ENCODE results near the gene NEK6.

NEK6 gene

DNA sequence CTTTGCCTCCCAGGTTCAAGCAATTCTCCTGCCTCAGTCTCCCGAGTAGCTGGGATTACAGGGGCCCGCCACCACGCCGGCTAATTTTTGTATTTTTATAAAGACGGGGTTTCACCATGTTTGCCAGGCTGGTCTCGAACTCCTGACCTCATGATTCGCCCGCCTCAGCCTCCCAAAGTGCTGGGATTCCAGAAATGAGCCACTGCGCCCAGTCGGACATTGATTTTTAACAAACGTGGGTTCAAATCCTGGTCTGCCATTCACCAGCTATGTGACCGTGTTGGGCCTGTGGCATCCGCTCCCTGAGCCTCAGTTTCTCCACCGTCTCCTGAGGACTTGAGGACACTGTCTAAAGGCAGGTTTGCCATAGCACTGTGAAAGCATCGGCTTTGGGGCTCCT is 41.8 kb upstream of the NEK6 start:
- no peak overlapping the region for H3K27ac ChIP-seq (ENCODE audit: low read length)
- no peaks in the 10 kb centered on the region for H3K27me3 ChIP-seq (ENCODE audit: control insufficient read depth, insufficient read depth, low read length)
- no peaks in the 10 kb centered on the region for H3K36me3 ChIP-seq (ENCODE audit: control insufficient read depth, insufficient read depth, low read length)
- WGBS (ENCODE audit: insufficient coverage, insufficient read length) = no CpG with 5 or more reads among the region's 15 CpGs
- no peak for DNase-seq (ENCODE audit: low read depth, low spot score)
- no peak overlapping the region for H3K4me3 ChIP-seq (ENCODE audit: low read length)
- H3K9me3 ChIP-seq (ENCODE audit: control insufficient read depth, insufficient read depth, low read length) = no peaks in the 10 kb centered on the region
- H3K4me1 ChIP-seq (ENCODE audit: control insufficient read depth, insufficient read depth, low read length) = no peaks in the 10 kb centered on the region

GRCh38 chr9:124216474-124217176 is 41.1 kb upstream of the NEK6 start:
- H3K9me3 ChIP-seq (ENCODE audit: control insufficient read depth, insufficient read depth, low read length) = no peaks in the 10 kb centered on the region
- H3K4me1 ChIP-seq (ENCODE audit: control insufficient read depth, insufficient read depth, low read length) = no peaks in the 10 kb centered on the region
- no peak overlapping the region for H3K4me3 ChIP-seq (ENCODE audit: low read length)
- H3K27me3 ChIP-seq (ENCODE audit: control insufficient read depth, insufficient read depth, low read length) = no peaks in the 10 kb centered on the region
- H3K27ac ChIP-seq (ENCODE audit: low read length) = no peak overlapping the region
- WGBS (ENCODE audit: insufficient coverage, insufficient read length) = no CpG with 5 or more reads among the region's 9 CpGs
- H3K36me3 ChIP-seq (ENCODE audit: control insufficient read depth, insufficient read depth, low read length) = no peaks in the 10 kb centered on the region
- DNase-seq (ENCODE audit: low read depth, low spot score) = no peak

- no peak for DNase-seq (ENCODE audit: low read depth, low spot score)
- no CpG with 5 or more reads among the region's 8 CpGs for WGBS (ENCODE audit: insufficient coverage, insufficient read length)
- Histone ChIP-seq H3K4me1 (ENCODE audit: control insufficient read depth, insufficient read depth, low read length) (no peaks in the 10 kb centered on the region), H3K27ac (ENCODE audit: low read length) (no peak overlapping the region), H3K27me3 (ENCODE audit: control insufficient read depth, insufficient read depth, low read length) (no peaks in the 10 kb centered on the region), H3K9me3 (ENCODE audit: control insufficient read depth, insufficient read depth, low read length) (no peaks in the 10 kb centered on the region), H3K4me3 (ENCODE audit: low read length) (no peak overlapping the region), H3K36me3 (ENCODE audit: control insufficient read depth, insufficient read depth, low read length) (no peaks in the 10 kb centered on the region)
Observed at GRCh38 chr9:124217836-124218437, 39.8 kb upstream of the NEK6 start.

GRCh38 chr9:124218438-124218982 is 39.2 kb upstream of the NEK6 start:
- no peaks in the 10 kb centered on the region for H3K4me1 ChIP-seq (ENCODE audit: control insufficient read depth, insufficient read depth, low read length)
- no peaks in the 10 kb centered on the region for H3K36me3 ChIP-seq (ENCODE audit: control insufficient read depth, insufficient read depth, low read length)
- no peaks in the 10 kb centered on the region for H3K9me3 ChIP-seq (ENCODE audit: control insufficient read depth, insufficient read depth, low read length)
- H3K4me3 ChIP-seq (ENCODE audit: low read length) = no peak overlapping the region
- H3K27ac ChIP-seq (ENCODE audit: low read length) = no peak overlapping the region
- no CpG with 5 or more reads among the region's 10 CpGs for WGBS (ENCODE audit: insufficient coverage, insufficient read length)
- H3K27me3 ChIP-seq (ENCODE audit: control insufficient read depth, insufficient read depth, low read length) = no peaks in the 10 kb centered on the region
- DNase-seq (ENCODE audit: low read depth, low spot score) = no peak

GRCh38 chr9:124218987-124219461 is 38.7 kb upstream of the NEK6 start:
- H3K27me3 ChIP-seq (ENCODE audit: control insufficient read depth, insufficient read depth, low read length) = no peaks in the 10 kb centered on the region
- H3K36me3 ChIP-seq (ENCODE audit: control insufficient read depth, insufficient read depth, low read length) = no peaks in the 10 kb centered on the region
- no peak for DNase-seq (ENCODE audit: low read depth, low spot score)
- H3K27ac ChIP-seq (ENCODE audit: low read length) = no peak overlapping the region
- H3K4me1 ChIP-seq (ENCODE audit: control insufficient read depth, insufficient read depth, low read length) = no peaks in the 10 kb centered on the region
- H3K4me3 ChIP-seq (ENCODE audit: low read length) = no peak overlapping the region
- no CpG with 5 or more reads among the region's 2 CpGs for WGBS (ENCODE audit: insufficient coverage, insufficient read length)
- no peaks in the 10 kb centered on the region for H3K9me3 ChIP-seq (ENCODE audit: control insufficient read depth, insufficient read depth, low read length)

DNA sequence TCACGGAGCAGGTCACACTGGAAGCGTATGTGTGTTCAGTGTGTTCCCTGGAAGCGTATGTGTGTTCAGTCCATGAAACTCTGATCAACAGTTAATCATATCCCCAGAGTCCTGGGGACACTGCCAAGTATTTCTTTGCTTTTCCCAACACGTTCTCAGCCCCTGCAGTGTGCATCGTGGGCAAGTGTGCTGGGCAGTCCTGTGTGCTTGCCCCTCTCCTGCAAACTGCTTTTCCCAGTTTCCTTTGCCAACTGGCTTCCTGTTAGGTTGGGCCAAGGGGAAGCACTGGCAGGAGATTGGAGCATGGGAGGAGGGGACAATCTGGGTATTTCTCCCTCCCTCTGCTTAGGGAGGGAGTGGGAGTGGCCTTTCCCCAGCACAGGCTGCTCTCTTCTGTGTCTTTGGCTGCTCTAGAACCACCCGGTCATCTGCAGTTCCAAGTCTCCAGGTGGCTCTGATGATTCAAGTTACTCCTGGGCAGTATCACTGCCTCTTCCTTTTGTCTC is 36.8 kb upstream of the NEK6 start:
- WGBS (ENCODE audit: insufficient coverage, insufficient read length) = no CpG with 5 or more reads among the region's 6 CpGs

DNA sequence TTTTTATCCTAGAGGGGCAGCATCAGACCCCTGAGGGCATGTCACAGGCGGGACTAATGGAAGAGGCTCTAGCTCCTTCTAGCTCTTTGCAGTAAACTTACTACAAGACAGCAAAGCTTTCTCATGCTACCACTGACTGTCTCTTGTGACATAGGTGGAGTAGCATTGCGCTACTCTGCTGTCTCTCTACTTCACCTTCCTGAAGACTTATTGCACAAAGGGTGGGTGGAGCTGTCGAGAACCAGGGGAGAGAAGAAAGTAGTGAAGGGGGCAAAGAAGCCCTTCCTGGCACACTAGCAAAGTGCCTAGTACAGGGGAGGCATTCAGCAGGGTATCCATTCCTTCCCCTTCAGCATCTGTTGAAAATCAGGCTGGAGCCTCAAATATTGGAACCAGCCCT is 36.1 kb upstream of the NEK6 start:
- no peaks in the 10 kb centered on the region for H3K4me1 ChIP-seq (ENCODE audit: control insufficient read depth, insufficient read depth, low read length)
- H3K9me3 ChIP-seq (ENCODE audit: control insufficient read depth, insufficient read depth, low read length) = no peaks in the 10 kb centered on the region
- no peak overlapping the region for H3K4me3 ChIP-seq (ENCODE audit: low read length)
- no CpG with 5 or more reads among the region's 3 CpGs for WGBS (ENCODE audit: insufficient coverage, insufficient read length)
- no peaks in the 10 kb centered on the region for H3K36me3 ChIP-seq (ENCODE audit: control insufficient read depth, insufficient read depth, low read length)
- H3K27me3 ChIP-seq (ENCODE audit: control insufficient read depth, insufficient read depth, low read length) = no peaks in the 10 kb centered on the region
- DNase-seq (ENCODE audit: low read depth, low spot score) = no peak
- H3K27ac ChIP-seq (ENCODE audit: low read length) = no peak overlapping the region

More for the DNA sequence above, 36.8 kb upstream of the NEK6 start:
- no peaks in the 10 kb centered on the region for H3K27me3 ChIP-seq (ENCODE audit: control insufficient read depth, insufficient read depth, low read length)
- no peak overlapping the region for H3K27ac ChIP-seq (ENCODE audit: low read length)
- no peak for DNase-seq (ENCODE audit: low read depth, low spot score)
- H3K9me3 ChIP-seq (ENCODE audit: control insufficient read depth, insufficient read depth, low read length) = no peaks in the 10 kb centered on the region
- H3K36me3 ChIP-seq (ENCODE audit: control insufficient read depth, insufficient read depth, low read length) = no peaks in the 10 kb centered on the region
- H3K4me1 ChIP-seq (ENCODE audit: control insufficient read depth, insufficient read depth, low read length) = no peaks in the 10 kb centered on the region
- H3K4me3 ChIP-seq (ENCODE audit: low read length) = no peak overlapping the region

GRCh38 chr9:124222109-124222508 is 35.6 kb upstream of the NEK6 start:
- Histone ChIP-seq H3K36me3 (ENCODE audit: control insufficient read depth, insufficient read depth, low read length) (no peaks in the 10 kb centered on the region), H3K27me3 (ENCODE audit: control insufficient read depth, insufficient read depth, low read length) (no peaks in the 10 kb centered on the region), H3K4me1 (ENCODE audit: control insufficient read depth, insufficient read depth, low read length) (no peaks in the 10 kb centered on the region), H3K9me3 (ENCODE audit: control insufficient read depth, insufficient read depth, low read length) (no peaks in the 10 kb centered on the region), H3K4me3 (ENCODE audit: low read length) (no peak overlapping the region), H3K27ac (ENCODE audit: low read length) (no peak overlapping the region)
- WGBS (ENCODE audit: insufficient coverage, insufficient read length) = no CpG with 5 or more reads among the region's 4 CpGs
- no peak for DNase-seq (ENCODE audit: low read depth, low spot score)

- H3K4me3 ChIP-seq (ENCODE audit: low read length) = no peak overlapping the region
- H3K4me1 ChIP-seq (ENCODE audit: control insufficient read depth, insufficient read depth, low read length) = no peaks in the 10 kb centered on the region
- no peaks in the 10 kb centered on the region for H3K36me3 ChIP-seq (ENCODE audit: control insufficient read depth, insufficient read depth, low read length)
- DNase-seq (ENCODE audit: low read depth, low spot score) = no peak
- H3K27ac ChIP-seq (ENCODE audit: low read length) = no peak overlapping the region
- no CpG with 5 or more reads among the region's 10 CpGs for WGBS (ENCODE audit: insufficient coverage, insufficient read length)
- no peaks in the 10 kb centered on the region for H3K27me3 ChIP-seq (ENCODE audit: control insufficient read depth, insufficient read depth, low read length)
- no peaks in the 10 kb centered on the region for H3K9me3 ChIP-seq (ENCODE audit: control insufficient read depth, insufficient read depth, low read length)
Observed at GRCh38 chr9:124222918-124223720, 34.6 kb upstream of the NEK6 start.

- Histone ChIP-seq H3K27ac (ENCODE audit: low read length) (no peak overlapping the region), H3K9me3 (ENCODE audit: control insufficient read depth, insufficient read depth, low read length) (no peaks in the 10 kb centered on the region), H3K4me1 (ENCODE audit: control insufficient read depth, insufficient read depth, low read length) (no peaks in the 10 kb centered on the region), H3K4me3 (ENCODE audit: low read length) (no peak overlapping the region), H3K27me3 (ENCODE audit: control insufficient read depth, insufficient read depth, low read length) (no peaks in the 10 kb centered on the region), H3K36me3 (ENCODE audit: control insufficient read depth, insufficient read depth, low read length) (no peaks in the 10 kb centered on the region)
- DNase-seq (ENCODE audit: low read depth, low spot score) = no peak
Observed at GRCh38 chr9:124225945-124226344, 31.8 kb upstream of the NEK6 start.

Data from iPS DF 6.9 (cell line).